ENCODE data around the gene SLC6A9.

SLC6A9 gene

DNA sequence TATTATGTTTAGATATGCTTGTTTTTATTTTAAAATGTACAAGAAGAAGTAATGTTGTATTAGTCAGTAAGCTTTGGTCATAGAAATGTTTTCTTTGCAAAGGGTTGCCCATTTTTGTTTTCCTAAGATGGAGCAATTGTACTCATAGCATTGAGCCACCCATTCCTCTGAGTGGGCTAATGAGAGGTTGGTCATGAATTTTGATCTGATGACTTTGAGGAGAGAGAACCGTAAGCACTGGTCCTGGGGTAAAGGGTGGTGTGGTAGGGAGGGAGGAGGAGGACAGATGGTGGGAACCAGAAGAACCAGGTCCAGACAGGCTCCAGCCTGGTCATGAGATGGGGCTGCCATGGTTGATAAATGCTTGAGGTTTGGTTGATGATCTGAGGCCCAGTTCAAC lies 15.9 kb upstream of the SLC6A9 start:
- DNase-seq = no peak

GRCh38 chr1:44045064-44045463 lies 13.8 kb upstream of the SLC6A9 start:
- DNase-seq = no peak

- DNase-seq = no peak
These were observed 13.0 kb upstream of the SLC6A9 start for GRCh38 chr1:44044071-44044801.

- no peak for DNase-seq
These were observed 12.2 kb upstream of the SLC6A9 start for GRCh38 chr1:44043176-44044070.

- no peak for DNase-seq
These were observed 9.6 kb upstream of the SLC6A9 start for GRCh38 chr1:44040846-44041245.

GRCh38 chr1:44040418-44040817 lies 9.2 kb upstream of the SLC6A9 start:
- DNase-seq = no peak

- no peak for DNase-seq
These were observed 7.8 kb upstream of the SLC6A9 start for GRCh38 chr1:44038876-44039657.

- DNase-seq = no peak
These were observed 5.9 kb upstream of the SLC6A9 start for GRCh38 chr1:44037154-44037553.

DNA sequence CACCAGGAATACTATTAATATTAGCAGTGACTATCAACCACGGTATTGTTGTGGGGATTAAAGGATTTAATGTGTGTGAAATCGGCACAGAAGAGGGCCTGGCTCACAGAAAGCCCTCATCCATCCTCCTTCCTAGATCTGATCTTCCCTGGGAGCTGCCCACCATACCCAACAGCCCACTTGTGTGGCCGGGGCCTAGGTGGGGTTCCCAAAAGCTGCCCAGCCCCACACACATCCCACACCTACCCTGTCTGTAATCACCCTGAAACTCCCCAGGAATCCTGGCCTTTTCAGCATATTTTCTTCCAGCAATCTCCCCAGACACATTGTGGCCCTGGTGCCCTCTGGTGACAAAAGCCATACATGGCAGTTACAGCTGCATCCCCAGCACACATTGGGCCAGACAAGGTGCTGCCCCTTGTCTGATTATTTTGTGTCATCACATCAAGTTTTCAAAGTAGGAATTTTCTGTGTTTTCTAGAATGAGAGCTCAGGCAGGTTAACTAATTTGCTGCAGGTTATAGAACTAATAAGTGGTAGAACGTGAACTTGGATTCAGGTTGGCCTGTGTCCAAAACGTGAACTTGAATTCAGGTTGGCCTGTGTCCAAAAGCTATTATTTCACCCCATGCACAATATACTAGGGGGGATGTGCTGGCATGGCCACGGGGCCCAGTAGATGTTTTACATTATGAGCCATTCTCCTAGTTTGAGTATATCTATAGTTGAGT lies 5.3 kb upstream of the SLC6A9 start:
- DNase-seq = peak; percentile 74

DNA sequence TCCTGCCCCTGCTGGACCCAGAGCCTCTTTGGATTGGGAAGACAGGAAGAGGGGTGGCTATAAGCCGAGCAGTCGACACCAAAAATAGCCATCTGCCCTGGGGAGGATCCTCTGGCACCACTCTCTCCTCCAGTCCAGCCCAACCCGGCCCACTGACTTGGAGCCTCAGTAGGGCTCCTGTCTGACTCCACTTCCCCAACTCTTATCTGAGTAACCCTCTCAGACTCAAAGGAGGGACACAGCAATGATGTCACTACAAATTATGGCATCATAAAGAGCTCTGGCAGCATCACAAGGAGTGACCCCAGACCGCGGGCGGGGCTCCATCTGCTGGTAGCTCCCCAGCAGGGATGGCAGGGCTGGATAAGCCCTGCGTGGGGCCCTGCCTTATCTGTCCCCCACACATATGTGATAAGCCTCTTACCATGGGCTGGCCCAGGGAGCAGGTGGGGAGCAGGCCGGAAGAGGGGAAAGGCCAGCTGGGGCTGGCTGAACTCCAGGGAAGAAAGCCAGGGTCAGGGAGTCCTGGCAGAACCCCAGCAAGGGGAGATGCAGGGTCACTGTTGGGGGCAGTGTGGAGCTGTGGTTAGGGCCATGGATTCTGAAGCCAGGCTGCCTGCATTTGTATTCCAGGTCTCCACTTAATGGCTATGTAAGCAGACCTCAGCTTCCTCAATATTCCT lies 4.6 kb upstream of the SLC6A9 start:
- no peak for DNase-seq

- no peak for DNase-seq
These were observed 3.9 kb upstream of the SLC6A9 start for GRCh38 chr1:44034976-44035716.

- no peak for DNase-seq
These were observed 3.2 kb upstream of the SLC6A9 start for GRCh38 chr1:44034423-44034822.

GRCh38 chr1:44033756-44034155 lies 2.5 kb upstream of the SLC6A9 start:
- no peak for DNase-seq

DNA sequence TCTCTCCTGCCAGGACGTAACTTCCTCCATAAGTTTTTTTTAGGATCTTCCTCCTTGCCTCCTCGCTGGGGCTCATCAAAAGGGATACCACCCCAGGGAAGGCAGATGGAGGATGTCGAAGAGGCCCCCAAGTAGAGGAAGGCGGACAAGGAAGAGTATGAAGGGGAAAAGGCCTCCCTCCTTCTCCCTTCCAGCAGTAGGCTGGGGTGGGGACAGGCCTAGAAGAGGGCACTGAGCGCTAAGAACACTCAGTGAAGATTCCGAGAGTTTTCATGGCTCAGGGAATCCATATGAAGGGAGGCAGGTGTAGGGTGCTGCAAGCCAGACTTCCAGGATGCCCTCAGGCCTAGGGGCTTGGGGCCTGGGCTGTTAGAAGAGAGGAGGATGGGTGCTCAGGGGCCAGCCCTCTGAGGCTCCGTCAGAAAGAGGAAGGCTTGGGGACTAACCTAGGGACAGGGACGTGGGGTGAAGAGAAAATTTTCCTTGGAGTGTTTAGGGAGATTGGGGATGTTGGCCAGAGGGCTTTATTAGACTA lies 1.8 kb upstream of the SLC6A9 start:
- no peak for DNase-seq

DNA sequence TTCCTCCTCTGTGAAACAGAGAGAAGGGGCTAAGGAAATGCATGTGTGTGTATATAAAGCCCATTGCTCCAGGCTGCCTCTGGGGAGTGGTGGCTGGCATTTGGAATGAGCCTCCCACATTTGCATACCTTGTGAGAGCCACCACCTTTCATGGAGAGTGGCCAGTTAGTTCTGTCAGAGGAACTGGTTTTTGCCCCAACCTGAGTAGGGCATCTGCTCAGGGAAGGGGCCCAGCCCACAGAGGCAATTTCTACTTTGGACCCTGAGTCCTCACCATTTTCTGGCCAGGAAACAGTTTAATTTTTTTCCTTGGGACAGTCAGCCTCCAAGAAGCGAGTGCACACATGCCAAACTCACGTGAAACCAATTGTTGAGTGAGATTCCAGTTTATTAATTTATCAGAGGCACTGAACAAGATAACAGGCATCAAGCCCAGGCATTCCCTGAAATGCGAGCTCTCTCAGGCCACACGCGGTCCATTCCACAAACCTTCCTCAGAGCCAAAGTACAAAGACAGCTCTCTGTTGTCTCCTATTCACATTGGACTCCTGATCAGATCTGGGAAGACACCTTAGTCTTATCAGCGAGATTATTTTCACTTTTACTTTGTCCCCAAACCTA lies 1.0 kb upstream of the SLC6A9 start:
- no peak for DNase-seq

DNA sequence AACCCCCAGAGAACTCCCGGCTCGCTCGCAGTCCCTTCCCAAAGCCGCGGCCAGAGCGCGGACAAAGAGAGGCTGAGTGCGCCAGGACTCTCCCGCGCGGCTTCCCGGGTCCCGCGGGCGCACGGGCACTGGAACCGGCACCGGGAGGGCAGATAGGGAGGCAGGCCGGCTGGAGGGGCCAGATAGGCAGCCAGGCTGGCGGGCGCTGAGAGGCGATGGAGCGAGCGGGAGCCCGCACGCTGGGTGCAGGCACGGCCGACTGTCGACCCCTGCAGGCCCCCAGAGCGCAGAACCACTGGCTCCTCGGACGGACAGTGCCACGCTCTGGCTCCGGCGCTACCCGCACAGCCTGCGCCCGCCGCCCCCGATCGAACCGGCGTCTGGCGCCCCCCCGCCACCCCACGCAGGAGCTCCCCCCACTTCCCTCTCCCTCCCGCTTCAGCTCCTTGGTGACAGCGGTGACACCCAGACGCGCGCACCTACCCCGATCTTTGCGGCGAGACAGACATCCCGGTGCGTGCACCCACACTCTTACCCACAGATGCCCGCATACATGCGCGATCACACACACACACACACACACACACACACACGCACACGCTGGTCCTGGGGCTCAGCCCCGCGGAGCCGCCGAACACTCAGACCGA lies 534 bp downstream of the SLC6A9 start:
- DNase-seq = peak; percentile 60

DNA sequence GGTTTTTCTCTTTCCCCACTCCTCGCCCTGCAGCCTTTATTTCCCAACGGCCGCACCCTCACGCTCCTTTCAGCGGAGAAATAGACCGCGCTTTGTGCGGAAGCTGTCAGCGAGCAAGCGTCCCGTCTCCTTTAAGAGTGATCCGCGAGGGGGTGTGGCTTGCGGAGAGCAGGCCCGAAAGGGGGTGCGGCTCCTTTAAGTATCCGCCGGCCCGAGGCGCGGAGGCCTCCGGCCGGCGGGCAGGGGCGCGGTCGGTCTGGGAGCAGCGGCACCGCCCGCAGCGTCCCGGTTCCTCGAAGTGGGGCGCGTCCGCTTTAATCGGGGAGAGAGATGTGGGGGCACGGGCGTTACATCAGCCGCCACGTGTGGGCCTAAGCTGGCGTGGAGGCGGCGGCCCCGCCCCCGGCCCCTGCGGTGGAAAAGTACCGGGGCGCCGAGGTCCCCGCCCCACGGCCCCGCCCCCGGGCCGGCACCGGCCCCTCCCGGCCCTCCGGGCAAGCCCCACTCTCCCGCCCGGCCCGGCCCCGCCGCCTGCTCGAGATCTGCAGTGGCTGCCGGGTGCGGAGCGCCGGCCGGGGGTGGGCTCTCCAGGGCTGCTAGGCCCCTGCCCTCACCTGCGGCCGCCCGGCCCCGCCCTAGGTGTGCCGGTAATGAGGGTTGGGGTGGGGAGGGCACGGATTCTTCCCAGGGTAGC lies 1.2 kb downstream of the SLC6A9 start:
- peak; percentile 87 for DNase-seq

- no peak for DNase-seq
These were observed 1.9 kb downstream of the SLC6A9 start for GRCh38 chr1:44029260-44029910.

DNA sequence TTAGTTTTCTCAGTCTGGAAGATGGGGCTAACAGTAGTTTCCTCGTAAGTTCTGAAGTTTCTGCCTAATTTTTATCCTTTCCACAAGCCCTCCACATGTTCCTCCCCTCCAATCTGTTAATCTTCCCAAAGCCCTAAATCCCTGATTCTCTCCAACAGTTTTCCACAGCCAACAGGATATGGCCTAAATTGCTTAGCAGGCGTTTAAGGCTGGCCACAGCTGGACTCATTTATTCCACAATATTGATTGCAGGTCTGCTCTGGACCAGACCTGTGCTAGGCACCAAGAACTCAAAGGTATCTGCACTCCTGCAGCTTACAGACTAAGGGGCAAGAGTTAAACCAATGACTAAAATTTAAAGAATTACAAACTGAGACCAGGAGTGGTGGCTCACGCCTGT lies 3.9 kb downstream of the SLC6A9 start:
- no peak for DNase-seq
